ENCODE measurements around the gene MAPK1.

DNA sequence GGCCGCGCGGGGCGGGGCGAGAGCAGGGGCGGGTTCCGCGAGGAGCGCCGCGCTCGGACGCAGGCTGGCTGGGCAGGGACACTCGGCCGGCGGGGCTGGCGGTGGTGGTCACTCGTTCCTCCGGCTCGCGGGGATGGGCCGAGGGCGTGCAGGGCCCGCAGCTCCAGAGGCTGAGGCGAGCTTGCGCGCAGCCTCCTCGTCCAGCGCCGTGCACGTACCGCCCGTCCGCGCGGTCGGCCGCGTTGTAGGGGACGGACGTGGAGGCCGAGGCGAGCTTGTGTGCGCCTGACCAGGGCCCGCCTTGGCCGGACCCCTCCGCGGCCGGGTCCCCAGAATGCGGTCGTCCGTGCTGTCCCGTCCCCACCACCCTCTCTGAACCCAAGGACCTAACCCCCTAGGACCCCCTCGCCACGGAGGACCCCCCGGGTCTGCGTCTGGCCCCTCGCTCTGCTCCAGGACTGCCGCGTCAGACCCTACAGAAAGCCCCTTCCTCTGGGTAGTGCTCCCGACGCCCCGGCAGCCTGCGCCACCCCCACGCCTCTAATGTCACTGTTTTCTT lies 131.3 kb downstream of the MAPK1 start:
- TF ChIP-seq CTCF (IDR thresholded peaks at IDR 0.05) (no peak), POLR2A (IDR thresholded peaks at IDR 0.05) (no peak)
